HG02759 (cell line): ENCODE data around the gene NAA38.

Source experiments
- ATAC-seq: cut with Tn5 transposase; IDR thresholded peaks from one replicate; pipeline ENCODE4 v1.9.1; 2021; ENCODE audit warnings: mild to moderate bottlenecking, moderate library complexity; ENCODE audit not compliant: unreplicated experiment

The NAA38 gene

GRCh38 chr17:7841915-7842379 lies 15.4 kb downstream of the NAA38 start:
- ATAC-seq = peak; percentile 27

DNA sequence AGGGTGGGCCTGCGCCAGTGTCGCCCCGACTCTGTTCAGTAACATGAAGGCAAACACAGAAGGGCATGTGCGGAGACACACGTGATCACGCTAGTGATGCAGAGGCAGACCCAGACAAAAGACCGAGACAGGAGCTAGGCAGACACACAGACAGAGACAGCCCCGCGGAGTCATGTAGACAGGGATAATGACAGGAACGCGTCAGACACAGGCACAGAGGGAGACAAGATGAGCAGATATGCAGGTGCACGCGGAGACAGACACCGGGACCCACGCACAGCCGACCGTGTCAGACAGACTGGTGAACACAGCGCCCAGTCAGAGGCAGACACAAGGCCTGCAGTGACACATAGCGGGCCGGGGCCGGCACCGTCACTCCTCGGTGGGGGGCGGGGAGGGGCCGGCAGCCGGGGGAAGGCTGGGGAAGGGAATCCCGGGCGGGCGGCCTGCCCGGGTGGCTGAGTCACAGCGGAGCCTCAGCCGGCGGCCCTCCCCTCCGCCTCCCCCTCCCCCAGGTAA lies 15.9 kb downstream of the NAA38 start:
- peak; percentile 11 for ATAC-seq

DNA sequence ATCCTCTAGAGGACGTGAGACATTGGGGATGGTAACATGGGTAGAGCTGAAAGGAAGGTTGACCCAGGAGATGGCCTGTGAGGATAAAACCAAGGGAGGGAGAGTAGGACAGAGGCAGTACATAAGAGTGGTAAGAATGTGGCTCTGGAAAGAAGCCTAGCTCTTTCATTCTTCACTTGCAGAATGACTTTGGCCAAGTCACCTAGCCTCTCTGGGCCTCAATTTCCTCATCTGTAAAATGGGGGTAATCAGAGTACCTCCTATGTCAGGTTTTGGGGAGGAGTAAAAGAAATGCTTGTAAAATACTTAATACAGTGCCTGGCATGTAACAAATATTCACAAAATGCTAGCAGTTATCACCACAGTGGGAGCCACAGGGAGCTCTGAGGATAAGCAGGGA lies 16.5 kb downstream of the NAA38 start:
- no peak for ATAC-seq

- ATAC-seq = no peak
These were observed 16.9 kb downstream of the NAA38 start for GRCh38 chr17:7840441-7840840.

DNA sequence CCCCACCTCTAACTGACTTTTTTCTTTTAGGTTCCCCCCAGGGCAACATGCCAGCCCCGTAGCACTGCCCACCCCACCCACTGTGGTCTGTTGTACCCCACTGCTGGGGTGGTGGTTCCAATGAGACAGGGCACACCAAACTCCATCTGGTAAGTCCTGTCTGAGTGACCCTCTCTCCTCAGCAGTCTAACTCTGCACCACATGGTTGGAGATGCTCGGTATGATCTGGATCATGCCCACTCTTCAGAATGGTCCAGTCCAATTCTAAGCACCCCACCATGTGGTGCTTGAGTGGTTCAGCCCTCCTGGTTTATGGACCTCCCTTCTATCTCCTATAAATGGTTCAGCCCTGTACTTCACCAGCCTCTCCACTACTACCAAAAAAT lies 17.5 kb downstream of the NAA38 start:
- no peak for ATAC-seq

- no peak for ATAC-seq
These were observed 18.0 kb downstream of the NAA38 start for GRCh38 chr17:7839190-7839875.

- ATAC-seq = no peak
These were observed 19.0 kb downstream of the NAA38 start for GRCh38 chr17:7838090-7839075.

- ATAC-seq = no peak
These were observed 19.8 kb downstream of the NAA38 start for GRCh38 chr17:7837408-7838088.

DNA sequence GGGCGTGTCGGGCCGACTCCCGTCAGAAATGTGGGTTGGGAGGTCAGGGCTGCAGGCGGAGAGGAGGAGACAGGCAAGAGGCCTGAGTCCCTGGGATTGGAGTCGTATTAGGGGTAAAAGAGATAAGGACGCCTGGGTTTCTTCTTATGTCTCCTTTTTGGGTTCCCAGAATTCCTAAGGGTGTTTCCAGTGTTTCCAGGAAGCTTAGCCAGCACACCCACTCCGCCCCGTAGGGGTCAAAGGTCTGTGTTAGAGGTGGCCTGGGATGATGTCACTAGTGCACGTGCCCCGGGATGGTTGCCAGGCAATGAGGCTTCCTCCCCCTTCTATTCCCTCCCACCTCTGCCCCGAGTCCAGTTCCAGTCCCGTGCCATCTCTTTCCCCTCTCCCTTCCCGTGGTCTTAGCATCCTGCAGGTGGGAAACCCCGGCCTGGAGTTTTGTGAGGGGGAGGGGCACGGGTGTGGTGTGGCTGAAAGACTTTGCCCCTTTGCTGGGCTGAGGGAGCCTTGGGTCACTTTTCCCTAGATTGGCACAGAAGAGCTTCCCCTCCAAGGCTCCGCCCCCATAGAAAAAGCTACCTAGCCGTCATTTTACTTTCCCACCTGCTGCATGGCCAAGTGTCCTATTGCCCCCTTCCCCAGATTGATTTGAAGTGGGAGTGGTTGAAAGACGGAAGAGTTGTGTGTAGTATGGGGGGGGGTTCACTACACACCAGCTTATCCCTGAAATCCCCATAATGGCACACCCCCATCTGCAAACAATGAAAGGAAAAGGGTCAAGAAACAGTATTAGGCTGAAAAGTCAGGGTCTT lies 20.6 kb downstream of the NAA38 start:
- no peak for ATAC-seq

DNA sequence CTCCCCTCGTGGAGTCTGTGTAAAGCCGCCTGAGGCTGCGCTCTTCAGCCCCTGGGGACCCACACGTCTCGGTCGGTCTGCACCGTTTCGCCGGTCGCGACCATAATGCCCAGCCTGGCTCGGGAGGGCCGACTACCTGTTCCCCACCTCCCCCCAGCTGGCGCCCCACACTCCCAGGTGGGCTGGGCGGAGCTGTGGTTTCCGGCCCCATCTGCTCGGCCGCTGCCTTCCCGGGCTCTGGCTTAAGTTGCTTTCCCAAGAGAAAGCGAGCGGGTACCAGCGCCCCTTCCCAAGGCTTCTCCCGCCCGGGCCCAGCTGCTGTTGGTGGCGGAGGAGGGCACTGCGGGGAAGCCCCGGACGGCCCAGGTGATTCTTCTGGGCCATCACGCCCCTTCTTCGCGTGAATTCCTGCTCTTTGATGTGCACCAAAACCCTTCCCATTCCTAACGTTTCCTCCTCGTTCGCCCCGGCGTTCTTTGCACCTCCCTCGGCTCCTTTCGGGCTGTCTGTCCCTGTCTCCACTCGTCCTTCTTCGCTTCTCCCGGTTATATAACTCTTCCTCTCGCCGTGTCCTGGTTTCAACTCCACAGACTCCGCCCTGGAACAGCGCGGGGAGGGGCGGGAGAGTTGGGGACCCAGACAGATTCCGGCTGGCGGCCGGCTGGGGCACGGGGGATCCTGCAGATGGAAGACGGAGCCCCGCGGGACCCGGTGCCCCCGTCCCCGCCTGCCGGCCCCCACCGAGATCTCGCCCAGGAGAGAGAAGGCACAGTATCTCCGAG lies 21.4 kb downstream of the NAA38 start:
- ATAC-seq = no peak

DNA sequence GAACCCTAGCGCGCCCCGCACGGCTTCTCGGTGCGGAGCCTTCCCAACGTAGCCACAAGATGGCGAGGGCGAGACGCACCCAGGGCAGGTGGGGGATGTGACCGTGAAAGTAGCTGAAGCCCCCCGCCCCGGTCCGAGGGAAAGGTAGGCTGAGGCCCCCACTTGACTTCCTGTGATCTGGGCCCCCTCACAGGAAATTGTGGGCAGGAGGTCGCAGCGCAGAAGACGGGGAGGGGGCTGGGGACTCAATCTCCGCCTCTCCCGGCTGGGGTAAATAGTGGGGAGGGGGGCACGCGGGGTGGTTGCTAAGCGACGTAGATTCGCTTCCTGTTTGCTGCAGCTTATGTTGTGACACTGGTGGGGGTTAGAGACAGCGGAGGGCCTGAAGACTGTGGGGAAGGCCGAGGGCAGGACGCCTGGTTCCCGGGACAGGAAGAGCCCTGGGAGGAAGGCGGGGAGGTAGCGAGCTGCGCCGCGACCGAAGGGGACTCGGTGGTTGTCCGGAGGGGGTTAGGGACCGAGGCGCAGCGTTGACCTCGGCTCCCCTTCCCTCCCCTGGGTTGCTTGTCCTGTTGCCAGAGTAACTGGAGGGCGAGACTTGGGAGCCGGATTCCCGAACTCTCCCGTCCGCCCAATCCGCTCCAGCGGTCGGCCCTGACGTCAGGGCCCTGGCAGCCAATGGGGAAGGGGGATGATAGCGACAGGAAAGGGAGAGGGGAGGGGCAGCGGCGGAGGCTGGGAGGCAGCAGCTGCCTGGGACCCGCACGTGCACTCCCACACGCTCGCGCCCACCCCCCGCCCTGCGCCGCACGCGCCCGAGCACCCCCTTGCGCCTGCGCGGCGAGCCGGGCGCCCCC lies 22.2 kb downstream of the NAA38 start:
- peak; percentile 57 for ATAC-seq

DNA sequence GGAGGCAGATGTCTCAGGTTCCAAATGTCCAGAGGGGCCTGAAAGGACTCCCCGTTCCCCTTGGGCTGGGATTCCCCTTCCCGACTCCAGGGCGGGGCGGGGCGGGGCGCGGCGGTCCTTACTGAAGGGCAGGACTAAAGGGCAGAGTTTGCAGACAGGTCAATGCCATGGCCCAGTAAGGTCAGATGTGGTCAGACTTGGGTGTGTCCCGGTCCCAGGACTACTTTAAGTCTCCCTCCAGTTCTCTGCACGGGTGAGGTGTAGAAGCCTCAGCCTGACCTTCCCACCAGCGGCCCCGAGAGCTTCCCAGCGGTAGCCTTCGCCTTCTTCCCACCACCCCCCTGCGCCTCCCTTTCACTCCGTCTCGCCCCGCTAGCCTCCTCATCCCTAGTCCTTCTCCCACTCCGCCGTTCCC lies 22.8 kb downstream of the NAA38 start:
- no peak for ATAC-seq

DNA sequence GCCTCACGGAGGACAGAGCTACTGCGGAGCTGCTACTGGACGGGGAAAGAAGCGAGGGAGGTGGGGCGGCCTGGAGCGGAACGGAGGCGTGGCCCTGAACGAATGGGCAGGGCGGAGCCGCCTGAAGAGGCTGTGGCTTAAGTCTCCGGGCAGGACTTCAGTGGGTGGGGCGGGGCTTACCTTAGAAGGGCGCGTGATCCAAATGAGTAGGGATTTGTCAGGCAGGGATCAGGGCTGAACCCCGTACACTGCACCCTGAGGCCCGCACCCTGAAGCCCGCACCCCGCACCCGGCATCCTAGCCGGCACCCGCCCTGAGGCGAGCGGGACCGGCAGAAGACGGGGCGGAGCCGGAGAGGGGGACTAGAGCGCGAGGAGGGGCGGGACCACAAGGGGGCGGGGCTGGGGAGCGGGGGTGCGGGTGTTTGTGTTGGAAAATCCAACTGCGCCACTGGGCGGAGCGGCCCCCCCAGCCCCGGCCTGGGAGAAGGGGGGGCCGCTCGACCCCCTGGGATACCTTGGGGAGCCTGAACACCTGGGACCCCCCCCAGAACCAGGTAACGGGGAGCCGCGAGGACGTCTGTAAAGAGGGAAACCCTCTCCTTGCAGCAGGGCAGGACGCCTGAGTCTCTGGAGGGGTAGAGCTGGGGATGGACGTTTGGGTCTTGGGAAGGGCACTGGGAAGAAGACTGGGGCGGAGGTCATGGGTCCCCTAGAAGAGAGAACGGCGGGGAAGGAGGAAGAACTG lies 23.4 kb downstream of the NAA38 start, which contains the start of gene KDM6B:
Gene KDM6B (plus strand): TSS at position 423 of the 747 bp plus-strand sequence. CDS start 11,338 bp downstream, outside the sequence.
- ATAC-seq = peak; percentile 48

- ATAC-seq = no peak
These were observed 24.2 kb downstream of the NAA38 start for GRCh38 chr17:7833011-7833794.

DNA sequence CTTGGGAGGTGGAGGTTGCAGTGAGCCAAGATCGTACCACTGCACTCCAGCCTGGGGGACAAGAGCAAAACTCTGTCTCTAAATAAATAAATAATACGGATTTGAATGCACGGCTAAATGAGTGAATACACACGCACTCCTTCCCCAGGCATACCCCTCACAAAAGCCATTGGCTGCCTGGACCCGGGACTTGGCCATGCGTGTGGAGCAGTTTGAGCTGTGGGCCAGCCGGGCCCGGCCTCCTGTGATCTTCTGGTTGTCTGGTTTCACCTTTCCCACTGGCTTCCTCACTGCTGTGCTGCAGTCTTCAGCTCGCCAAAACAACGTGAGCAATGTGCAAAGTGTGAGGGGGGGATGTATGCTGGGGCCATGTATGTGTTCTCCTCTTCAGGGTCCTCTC lies 24.9 kb downstream of the NAA38 start:
- no peak for ATAC-seq

- no peak for ATAC-seq
These were observed 26.1 kb downstream of the NAA38 start for GRCh38 chr17:7831233-7831632.

DNA sequence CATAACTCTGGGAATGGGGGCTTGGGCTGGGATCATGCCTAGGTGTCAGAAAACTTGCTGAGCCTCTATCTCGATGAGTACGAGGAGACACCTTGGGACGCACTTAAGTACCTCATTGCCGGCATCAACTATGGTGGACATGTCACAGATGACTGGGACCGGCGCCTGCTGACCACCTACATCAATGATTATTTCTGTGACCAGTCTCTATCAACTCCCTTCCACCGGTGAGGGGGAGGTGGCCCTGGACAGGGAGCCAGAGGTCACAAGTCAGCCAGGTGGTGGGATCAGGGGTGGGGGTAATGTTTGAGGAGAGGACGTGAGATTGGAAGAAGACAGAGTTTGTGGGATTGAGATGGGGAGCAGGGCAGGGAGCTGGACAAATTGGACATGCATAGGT lies 26.7 kb downstream of the NAA38 start:
- no peak for ATAC-seq
